Mammary epithelial cell (primary cell): ENCODE results near the gene TMEM222.

Source experiments
- CTCF ChIP-seq, 2 donors: IDR thresholded peaks in 1 of 2; conservative IDR thresholded peaks in 1 of 2; 2 replicates each; pipeline ENCODE4 v1.5.1; 2011 to 2012; ENCODE audit warnings: inconsistent platforms in 2 of 2, low read length in 2 of 2, mild to moderate bottlenecking in 2 of 2, control low read depth in 1 of 2, low read depth in 1 of 2; ENCODE audit not compliant: insufficient read depth in 1 of 2; ENCODE audit errors: extremely low read depth in 1 of 2
- EZH2 ChIP-seq: IDR thresholded peaks from 2 replicates; pipeline ENCODE4 v1.6.1; 2012; ENCODE audit warnings: low read length, inconsistent platforms, borderline replicate concordance

DNA sequence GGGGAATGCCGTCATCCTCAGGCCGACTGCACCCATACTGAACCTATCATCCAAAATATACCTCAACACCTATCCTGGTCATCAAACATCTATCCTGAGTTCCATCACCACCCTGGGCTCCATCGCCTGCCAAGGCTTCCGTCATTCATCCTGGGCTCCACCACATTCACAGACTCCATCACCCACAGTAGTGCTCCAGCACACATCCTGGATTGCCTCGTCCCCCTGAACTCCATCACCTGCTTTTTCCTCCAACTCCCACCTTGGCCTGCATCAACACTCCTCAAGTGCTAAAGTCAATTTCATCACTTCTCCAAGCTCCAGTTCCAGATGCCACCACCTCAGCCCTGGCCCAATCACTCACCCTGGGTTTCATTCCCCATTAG is 37.0 kb downstream of the TMEM222 start:
- TF ChIP-seq CTCF (conservative IDR thresholded peaks at IDR 0.05 in 1 of 2, IDR thresholded peaks at IDR 0.05 in 1 of 2; ENCODE audit: extremely low read depth in 1 of 2, insufficient read depth in 1 of 2, low read depth in 1 of 2, low read length in 2 of 2) (no peak), EZH2 (no peak)
